ENCODE measurements around the gene ACTL6B. TPM values are rescaled to one million over a fixed set of nuclear protein-coding genes. Genes with fewer than 3 reads are reported as not detected.

Gene ACTL6B
- total and polyA plus RNA-seq, 2 of the 13 experiments (the other 11 are each of a cell fraction or from before 2014, with no cell fraction given): not detected

- TF ChIP-seq KDM3A (CRISPR knock-in tag; IDR thresholded peaks at IDR 0.05; ENCODE audit: low read depth) (no peak), ATF2 (CRISPR knock-in tag; IDR thresholded peaks at IDR 0.05) (no peak), ZBTB10 (CRISPR knock-in tag; IDR thresholded peaks at IDR 0.05; ENCODE audit: borderline replicate concordance) (no peak), ZBTB7B (CRISPR knock-in tag; IDR thresholded peaks at IDR 0.05) (peak; percentile 53), ZNF260 (CRISPR knock-in tag; IDR thresholded peaks at IDR 0.05; ENCODE audit: borderline replicate concordance, low read depth) (no peak), SMC3 (IDR thresholded peaks at IDR 0.05; ENCODE audit: low read length) (no peak), NONO (IDR thresholded peaks at IDR 0.05) (no peak), NONO (CRISPR knock-in tag; conservative IDR thresholded peaks at IDR 0.05) (0 out of 2 replicates have a peak, but pooled peaks have one; percentile 2), TOPORS (CRISPR knock-in tag; IDR thresholded peaks at IDR 0.05) (no peak), TFDP2 (CRISPR knock-in tag; IDR thresholded peaks at IDR 0.05) (no peak), ADNP (CRISPR knock-in tag; IDR thresholded peaks at IDR 0.05) (no peak), HIC2 (CRISPR knock-in tag; IDR thresholded peaks at IDR 0.05; ENCODE audit: low read depth) (peak; percentile 43; the same call in 1 of the 2 replicates), ZFP82 (CRISPR knock-in tag; IDR thresholded peaks at IDR 0.05; ENCODE audit: borderline replicate concordance) (no peak), ZNF225 (CRISPR knock-in tag; IDR thresholded peaks at IDR 0.05) (no peak), CERS6 (CRISPR knock-in tag; IDR thresholded peaks at IDR 0.05) (no peak), ATF3 (CRISPR knock-in tag; IDR thresholded peaks at IDR 0.05) (no peak), ZMAT3 (CRISPR knock-in tag; conservative IDR thresholded peaks at IDR 0.05) (peak; percentile 58; the same call in 1 of the 2 replicates), FOXC1 (CRISPR knock-in tag; IDR thresholded peaks at IDR 0.05; ENCODE audit: borderline replicate concordance) (no peak), E2F2 (CRISPR knock-in tag; IDR thresholded peaks at IDR 0.05; ENCODE audit: borderline replicate concordance) (no peak), SRY (CRISPR knock-in tag; IDR thresholded peaks at IDR 0.05) (peak; percentile 3; the same call in 1 of the 2 replicates)
These were observed 14.3 kb downstream of the ACTL6B start (continued) for GRCh38 chr7:100641860-100642533.
